Coronary artery (tissue), 2 donors: Measurements from ENCODE around the gene PTOV1.
A peak's percentile ranks its signal among the peaks of the same experiment; 100 is the strongest.

ENCODE experiments used
- DNase-seq: peaks from one replicate; pipeline ENCODE4 v3.0.0-alpha.2; 2017; ENCODE audit warnings: low spot score
- H3K27ac ChIP-seq, 2 donors: fragments of 200-600 bp; sonication (generic); one replicate each; pipeline ENCODE4 v1.5.1; 2016 to 2019
- H3K4me3 ChIP-seq: fragments of 200-600 bp; sonication (generic); 2 replicates; pipeline ENCODE4 v1.5.1; 2016; ENCODE audit warnings: mild to moderate bottlenecking, moderate library complexity
- TF ChIP-seq, protein P1 (sequence below): fragments of 200-600 bp; sonication (generic); IDR thresholded peaks from one replicate; pipeline ENCODE4 v1.5.1; 2019; ENCODE audit warnings: antibody characterized with exemption

PTOV1 gene

DNA sequence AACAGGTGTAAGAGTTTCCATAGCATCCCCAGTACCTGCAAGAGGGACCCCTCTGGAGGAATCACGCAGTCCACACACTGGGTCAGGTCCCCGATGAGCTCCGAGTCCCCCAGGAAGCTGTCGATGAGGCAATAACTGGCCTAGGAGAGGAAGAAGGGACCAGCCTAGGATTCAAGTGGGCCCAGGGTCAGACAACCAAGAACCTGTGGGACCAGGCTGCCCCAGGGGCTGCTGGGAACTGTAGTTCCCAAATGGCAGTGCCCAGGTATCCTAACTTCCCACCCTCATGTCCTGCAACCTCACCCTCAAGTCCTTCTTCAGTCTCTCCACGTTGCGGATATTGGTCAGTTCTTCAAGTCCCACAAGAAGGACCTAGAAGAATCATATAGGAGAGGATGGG is 39.6 kb upstream of the PTOV1 start:
- Histone ChIP-seq H3K27ac (no peak overlapping the region), H3K4me3 (no peak overlapping the region)
- no peak for DNase-seq
- TF ChIP-seq, protein P1, sequence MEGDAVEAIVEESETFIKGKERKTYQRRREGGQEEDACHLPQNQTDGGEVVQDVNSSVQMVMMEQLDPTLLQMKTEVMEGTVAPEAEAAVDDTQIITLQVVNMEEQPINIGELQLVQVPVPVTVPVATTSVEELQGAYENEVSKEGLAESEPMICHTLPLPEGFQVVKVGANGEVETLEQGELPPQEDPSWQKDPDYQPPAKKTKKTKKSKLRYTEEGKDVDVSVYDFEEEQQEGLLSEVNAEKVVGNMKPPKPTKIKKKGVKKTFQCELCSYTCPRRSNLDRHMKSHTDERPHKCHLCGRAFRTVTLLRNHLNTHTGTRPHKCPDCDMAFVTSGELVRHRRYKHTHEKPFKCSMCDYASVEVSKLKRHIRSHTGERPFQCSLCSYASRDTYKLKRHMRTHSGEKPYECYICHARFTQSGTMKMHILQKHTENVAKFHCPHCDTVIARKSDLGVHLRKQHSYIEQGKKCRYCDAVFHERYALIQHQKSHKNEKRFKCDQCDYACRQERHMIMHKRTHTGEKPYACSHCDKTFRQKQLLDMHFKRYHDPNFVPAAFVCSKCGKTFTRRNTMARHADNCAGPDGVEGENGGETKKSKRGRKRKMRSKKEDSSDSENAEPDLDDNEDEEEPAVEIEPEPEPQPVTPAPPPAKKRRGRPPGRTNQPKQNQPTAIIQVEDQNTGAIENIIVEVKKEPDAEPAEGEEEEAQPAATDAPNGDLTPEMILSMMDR = no peak

GRCh38 chr19:49812452-49812996 is 38.4 kb upstream of the PTOV1 start:
- Histone ChIP-seq H3K4me3 (peak overlapping the region; percentile 82), H3K27ac (peak overlapping the region; percentile 68 to 92)
- DNase-seq = no peak
- TF ChIP-seq, protein P1 = no peak

- peak within 1 kb of the TSS; percentile 68 to 92 for H3K27ac ChIP-seq
- H3K4me3 ChIP-seq = peak within 1 kb of the TSS; percentile 82
- TF ChIP-seq, protein P1 = no peak
- DNase-seq = peak; percentile 98
Observed at GRCh38 chr19:49812997-49813861, 37.7 kb upstream of the PTOV1 start, which contains the start of gene FUZ. Gene FUZ (minus strand): TSS chr19:49813292. CDS start chr19:49813106, 186 bp downstream.

- Histone ChIP-seq H3K27ac (peak overlapping the region; percentile 68 to 92), H3K4me3 (peak overlapping the region; percentile 82)
- TF ChIP-seq, protein P1 = no peak
- no peak for DNase-seq
Observed at GRCh38 chr19:49814010-49814409, 36.9 kb upstream of the PTOV1 start.

DNA sequence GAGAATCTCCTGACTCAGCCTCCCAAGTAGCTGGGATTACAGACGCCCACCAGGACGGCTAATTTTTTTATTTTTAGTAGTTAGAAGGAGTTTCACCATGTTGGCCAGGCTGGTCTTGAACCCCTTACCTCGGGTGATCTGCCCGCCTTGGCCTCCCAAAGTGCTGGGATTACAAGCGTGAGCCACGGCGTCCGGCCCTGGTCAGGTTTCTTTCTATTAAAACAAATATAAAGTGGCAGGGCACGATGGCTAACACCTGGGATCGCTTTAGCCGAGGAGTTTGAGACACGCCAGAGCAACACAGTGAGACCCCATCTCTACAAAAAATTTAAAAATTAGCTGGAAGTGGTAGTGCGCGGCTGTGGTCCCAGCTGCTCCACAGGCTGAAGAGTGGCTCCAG is 34.4 kb upstream of the PTOV1 start:
- peak overlapping the region; percentile 63 to 96 for H3K27ac ChIP-seq
- no peak for DNase-seq
- TF ChIP-seq, protein P1 = no peak
- H3K4me3 ChIP-seq = no peak overlapping the region

GRCh38 chr19:49817964-49818648 is 32.9 kb upstream of the PTOV1 start, which contains the start of gene MED25:
Gene MED25 (plus strand): TSS chr19:49818289. CDS start chr19:49818342, 53 bp downstream.
- H3K27ac ChIP-seq = peak within 1 kb of the TSS; percentile 92 to 96
- TF ChIP-seq, protein P1 = no peak
- DNase-seq = peak; percentile 92
- peak within 1 kb of the TSS; percentile 92 for H3K4me3 ChIP-seq
